GM21619 (cell line): ENCODE results near the gene ZNF562.
"Not testable (repeated sequence)": the region's sequence is repeated elsewhere in the genome, so short reads cannot be mapped to it uniquely, and the experiment has no call there.

ENCODE experiments used
- ATAC-seq: cut with Tn5 transposase; IDR thresholded peaks from one replicate; pipeline ENCODE4 v1.9.1; 2021; ENCODE audit not compliant: unreplicated experiment

ZNF562 gene

DNA sequence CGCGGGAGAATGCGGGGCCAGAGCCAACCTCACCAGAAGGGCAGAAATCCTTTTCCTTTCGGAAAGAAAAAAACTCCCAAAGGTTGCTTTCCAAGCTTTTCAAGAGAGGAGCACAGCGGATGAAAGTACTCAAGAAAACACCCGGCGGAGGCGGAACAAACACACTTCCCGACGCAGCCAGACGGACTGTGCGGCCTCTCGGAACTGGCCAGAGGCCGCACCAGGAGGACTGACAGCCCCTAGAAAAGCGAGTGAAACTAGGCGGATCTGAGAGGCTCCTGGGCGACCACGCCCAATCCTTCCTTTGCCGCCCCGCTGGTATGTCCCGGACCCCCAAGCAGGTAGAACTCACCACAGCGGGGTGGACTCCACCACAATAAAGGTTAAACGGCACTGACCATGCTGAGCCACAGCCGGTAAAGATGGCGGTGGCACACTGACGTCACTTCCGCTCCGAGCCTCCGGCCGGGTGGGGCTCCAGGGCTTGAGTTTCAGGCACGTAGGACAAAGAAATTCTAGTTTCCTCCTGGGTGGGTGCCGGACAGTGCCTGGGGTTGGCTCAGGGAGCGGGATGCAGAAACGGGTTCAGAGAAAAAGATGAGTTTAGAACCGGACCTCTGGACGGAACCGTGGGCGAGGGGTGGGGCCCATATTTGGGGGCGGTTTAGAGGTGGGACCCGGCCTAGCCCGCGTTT lies at the start of gene ZNF562:
ZNF562 (minus strand) TSS at position 438 of the 695 bp plus-strand sequence. CDS start 14,356 bp downstream, outside the sequence.
- peak; percentile 65 for ATAC-seq

DNA sequence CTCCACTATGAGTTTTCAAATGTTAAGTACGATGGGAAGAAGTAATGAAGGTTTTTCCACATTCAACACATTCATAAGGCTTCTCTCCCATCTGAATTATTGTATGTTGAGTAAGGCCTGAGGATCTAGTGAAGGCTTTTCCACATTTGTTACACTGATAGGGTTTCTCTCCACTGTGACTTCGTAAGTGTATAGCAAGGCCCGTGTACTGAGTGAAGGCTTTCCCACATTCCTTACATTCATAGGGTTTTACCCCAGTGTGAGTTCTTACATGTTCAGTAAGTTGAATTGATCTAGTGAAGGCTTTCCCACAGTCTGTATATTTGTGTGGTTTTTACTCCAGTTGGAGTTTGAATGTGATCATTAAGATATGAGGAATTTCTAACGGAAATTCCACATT lies 49.3 kb upstream of the ZNF562 start:
- ATAC-seq: no peak

DNA sequence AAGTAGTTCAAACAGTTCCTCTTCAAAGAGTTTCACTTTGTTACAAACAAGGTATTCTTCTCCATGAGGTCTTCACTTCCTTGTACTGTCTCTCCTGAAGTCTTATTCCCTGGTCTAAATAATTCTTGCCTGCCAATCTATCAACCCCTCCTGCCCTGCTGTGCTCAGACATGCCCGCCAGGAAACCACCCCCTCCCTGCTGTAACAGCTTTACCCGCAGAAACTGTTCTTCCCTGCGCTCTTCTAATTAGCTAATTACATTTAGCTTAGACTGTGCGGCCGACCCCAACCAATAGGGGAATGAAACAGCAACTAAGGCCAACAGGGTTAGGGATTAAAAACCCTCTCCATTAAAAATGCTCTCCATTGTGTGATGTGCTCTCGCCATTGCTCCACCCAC lies 47.0 kb upstream of the ZNF562 start:
- no peak for ATAC-seq

DNA sequence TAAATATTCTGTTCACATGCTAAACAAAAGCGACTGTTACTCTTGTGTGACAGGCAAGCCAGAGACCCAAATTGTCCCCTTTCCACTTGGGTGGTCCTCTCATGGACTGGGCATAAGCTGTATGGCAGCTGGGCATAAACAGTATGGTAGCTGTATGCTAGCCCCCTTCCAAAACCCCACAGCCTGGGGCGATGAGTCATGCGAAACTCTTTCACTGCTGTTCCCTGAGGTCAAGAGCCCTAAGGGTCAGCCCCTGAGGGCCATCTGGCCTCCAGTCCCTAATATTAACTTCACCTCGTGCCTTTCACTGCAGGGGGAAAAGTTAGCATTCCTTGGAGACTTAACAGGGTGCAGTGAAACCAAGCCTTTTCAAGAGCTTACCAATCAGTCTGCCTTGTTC lies 45.6 kb upstream of the ZNF562 start:
- no peak for ATAC-seq

DNA sequence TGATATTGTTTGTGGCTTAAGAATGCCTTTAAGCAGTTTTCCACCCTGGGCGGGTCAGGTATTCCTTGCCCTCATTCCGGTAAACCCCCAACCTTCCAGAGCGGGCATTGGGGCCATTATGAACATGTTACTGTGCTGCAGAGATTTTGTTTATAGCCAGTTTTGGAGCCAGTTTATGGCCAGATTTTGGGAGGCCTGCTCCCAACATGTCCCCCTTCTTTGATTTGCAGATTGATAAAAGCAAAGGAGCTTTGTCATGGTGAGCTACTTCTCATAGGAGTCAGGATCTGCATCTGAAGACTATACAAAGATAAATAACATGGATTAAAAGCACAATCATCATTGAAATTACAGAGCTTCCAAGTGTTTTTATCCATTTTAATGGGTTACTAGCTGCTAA lies 36.9 kb upstream of the ZNF562 start:
- ATAC-seq: no peak

DNA sequence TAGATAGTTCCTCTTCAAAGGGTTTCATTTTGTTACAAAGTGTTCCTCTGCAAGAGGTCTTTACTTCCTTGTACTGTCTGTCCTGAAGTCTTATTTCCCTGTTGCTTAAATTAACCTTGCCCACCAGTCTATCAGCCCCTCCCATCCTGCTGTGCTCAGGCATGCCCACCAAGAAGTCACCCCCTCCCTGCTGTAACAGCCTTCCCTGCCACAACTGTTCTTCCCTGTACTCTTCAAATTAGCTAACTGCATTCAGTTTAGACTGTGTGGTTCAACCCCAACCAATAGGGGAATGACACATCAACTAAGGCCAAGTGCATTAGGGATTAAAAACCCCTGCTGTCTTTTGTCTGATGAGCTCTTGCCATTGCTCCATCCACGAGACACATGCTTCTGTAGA lies 34.4 kb upstream of the ZNF562 start:
- no peak for ATAC-seq

DNA sequence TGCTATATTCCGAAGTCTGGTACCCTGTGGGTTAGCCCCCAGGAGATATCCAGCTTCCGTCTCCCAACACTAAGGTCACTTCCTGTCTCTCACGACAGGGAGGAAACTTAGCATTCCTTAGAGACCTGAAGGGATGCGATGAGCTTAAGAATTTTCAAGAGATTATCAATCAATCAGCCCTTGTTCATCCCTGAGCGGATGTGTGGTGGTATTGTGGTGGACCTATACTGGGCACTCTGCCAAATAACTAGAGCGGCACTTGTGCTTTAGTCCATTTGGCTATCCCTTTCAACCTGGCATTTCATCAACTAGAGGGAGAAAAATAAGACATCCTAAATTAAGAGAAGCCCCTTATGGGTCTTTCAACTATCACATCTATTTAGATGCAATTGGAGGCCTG lies 30.9 kb upstream of the ZNF562 start:
- no peak for ATAC-seq

DNA sequence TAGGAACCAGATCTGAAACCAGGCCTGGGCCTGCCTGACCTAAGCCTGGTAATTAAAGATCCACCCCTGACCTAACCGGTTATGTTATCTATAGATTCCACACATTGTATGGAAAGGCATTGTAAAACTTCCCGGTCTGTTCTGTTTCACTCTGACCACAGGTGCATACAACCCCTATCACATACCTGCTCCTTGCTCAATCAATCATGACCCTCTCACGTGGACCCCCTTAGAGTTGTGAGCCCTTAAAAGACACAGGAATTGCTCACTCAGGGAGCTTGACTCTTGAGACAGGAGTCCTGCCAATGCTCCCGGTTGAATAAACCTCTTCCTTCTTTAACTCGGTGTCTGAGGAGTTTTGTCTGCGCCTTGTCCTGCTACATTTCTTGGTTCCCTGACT lies 27.3 kb upstream of the ZNF562 start:
- no peak for ATAC-seq

DNA sequence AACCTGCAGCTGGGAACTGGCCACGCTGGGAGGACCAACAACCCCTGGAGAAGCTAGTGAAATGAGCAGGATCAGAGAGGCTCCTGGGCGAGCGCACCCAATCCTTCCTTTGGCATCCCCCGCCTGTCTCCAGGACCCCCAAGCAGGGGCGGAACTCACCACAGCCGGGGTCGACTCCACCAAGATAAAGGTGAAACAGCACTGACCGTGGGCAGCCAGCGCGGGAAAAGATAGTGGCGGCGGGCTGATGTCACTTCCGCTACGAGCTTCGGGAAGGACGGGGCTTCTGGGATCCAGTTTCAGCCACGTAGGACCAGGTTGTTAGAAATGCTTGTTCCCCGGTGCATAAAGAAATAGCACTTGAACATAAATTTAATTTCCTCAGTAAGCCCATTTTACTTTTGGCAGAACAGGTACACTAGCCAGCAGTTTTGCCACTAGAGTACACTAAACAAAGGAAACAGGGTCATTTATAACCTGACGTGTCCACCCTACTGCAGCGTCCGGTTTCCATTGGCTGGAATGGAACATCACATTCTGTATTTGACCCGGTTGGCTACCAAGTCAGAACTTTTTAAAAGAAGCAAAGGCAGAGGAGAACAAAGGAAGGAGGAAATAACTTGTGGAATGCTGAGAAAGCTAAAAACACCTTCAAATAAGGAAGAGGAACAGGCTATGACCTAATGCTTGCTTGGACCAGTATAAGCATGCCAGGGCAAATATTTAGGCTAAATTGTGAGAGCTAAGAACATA lies 25.5 kb upstream of the ZNF562 start:
- no peak for ATAC-seq

DNA sequence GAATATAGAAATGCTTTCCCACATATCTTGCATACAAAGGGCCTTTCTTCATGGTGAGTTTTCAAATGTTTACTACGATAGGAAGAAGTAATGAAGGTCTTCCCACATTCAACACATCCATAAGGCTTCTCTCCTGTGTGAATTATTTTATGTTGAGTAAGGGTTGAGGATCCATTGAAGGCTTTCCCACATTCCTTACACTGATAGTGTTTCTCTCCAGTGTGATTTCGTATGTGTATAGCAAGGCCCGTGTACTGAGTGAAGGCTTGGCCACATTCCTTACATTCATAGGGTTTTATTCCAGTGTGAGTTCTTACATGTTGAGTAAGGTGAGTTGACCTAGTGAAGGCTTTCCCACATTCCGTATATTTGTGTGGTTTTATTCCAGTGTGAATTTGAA lies 15.4 kb upstream of the ZNF562 start:
- not testable (repeated sequence) for ATAC-seq

DNA sequence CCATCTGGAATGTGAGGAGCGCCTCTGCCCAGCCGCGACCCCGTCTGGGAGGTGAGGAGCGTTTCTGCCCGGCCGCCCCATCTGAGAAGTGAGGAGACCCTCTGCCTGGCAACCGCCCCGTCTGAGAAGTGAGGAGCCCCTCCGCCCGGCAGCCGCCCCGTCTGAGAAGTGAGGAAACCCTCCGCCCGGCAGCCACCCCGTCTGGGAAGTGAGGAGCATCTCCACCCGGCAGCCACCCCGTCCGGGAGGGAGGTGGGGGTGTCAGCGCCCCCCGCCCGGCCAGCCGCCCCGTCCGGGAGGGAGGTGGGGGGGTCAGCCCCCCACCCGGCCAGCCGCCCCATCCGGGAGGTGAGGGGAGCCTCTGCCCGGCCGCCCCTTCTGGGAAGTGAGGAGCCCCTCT lies 5.1 kb upstream of the ZNF562 start:
- not testable (repeated sequence) for ATAC-seq

DNA sequence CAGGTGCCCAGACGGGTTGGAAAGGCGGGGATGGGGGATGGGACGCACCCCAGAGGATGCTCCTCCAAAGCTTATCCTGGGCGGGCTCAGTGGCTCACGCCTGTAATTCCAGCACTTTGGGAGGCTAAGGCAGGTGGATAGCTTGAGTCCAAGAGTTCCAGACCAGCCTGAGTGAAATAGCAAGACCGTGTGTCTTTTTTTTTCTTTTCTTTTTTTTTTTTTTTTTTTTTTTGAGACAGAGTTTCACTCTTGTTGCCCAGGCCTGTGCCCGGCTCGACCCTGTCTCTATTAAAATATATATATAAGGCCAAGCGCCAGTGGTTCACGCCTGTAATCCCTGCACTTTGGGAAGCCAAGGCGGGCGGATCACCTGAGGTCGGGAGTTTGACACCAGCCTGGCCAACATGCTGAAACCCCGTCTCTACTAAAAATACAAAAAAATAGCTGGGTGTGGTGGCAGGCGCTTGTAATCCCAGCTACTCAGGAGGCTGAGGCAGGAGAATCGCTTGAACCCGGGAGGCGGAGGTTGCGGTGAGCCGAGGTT lies 530 bp upstream of the ZNF562 start:
- peak; percentile 46 for ATAC-seq

DNA sequence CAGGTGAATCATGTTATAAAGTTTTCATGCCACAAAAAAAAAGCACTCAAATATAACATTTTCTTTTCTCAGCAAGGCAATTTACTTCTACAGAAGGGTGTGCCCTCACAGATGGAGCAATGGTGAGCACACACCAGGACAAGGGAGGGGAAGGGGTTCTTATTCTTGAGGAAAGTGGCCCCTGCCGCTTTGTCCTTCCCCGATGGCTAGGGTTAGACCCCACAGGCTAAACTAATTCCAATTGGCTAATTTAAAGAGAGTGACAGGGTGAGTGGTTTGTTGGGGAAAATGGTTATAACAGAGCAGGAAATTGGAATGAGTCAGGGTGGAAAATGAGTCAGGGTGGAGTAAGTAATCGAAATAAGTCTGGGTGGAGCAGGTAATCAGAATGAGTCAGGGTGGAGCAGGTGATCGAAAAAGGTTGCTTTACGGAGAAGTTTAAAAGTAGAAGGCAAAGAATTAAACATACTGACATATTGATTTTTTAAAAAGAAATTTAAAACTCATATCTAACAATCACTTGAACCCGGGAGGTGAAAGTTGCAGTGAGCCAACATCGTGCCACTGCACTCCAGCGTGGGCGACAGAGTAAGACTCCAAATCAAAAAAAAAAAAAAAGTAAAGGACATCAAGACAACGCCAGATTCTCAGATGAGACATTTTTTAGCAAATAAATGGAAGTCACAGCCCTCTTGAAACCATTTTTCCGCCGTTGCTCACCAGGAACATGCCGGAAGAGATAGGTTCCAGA lies 813 bp downstream of the ZNF562 start:
- no peak for ATAC-seq

DNA sequence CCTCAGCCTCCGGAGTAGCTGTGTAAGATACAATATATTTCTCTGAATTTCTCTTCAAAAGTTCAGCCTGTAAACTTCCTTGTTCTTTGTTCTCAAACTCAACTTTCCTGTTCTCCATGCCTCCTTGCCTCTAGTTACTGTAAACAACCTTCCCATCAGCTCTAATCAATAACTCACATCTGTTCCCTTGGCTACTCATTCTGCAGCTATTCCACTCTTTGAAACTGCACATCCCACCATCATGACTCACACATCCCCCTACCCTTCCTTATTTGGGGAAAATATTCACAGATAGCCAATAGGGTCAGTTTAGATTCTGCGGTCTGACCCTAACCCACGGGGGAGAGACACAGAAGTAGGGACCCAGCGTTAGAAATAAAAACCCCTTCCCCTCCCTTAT lies 2.0 kb downstream of the ZNF562 start:
- ATAC-seq: no peak

DNA sequence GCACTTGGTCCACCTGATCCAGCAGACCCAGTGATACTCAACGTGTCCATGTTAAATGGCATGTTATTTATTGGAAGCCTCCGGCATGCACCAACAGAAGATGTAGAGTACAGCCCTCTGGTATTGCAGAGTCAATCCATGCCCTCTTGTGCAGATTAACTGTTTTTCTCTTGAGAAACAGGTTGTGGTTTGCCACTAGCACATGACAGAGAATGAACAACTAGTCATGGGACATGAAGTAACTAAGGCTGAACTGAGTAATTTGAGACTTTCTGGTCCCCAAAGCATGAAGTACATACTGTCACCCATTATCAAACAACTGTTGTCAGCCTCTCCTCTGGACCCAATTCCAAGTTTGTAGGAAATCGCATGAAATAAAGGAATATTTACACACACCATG lies 3.2 kb downstream of the ZNF562 start:
- ATAC-seq: no peak

DNA sequence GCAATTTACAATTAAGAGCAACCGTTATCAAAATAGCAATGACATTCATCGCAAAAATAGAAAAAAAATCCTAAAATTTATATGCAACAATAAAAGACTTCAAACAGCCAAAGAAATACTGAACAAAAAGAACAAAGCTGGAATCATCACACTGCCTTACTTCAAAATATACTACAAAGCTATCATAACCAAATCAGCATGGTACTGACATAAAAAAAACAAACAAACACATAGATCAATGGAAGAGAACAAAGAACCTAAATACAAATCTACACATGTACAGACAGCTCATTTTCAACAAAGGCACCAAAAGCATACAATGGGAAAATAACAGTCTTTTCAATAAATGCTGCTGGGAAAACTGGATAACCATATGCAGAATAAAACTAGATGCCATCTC lies 6.4 kb downstream of the ZNF562 start:
- ATAC-seq: no peak

DNA sequence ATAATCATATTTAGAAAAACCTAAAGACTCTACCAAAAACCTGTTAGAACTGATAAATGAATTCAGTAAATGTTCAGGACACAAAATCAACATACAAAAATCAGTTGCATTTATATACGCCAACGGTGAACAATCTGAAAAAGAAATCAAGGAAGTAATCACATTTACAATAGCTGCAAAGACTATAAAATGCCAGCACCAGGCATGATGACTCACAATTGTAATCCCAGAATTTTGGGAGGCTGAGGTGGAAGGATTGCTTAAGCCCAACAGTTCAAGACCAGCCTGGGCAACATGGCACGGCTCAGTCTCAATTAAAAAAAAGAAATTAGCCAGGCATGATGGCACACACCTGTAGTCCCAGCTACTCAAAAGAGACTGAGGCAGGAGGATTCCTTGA lies 7.0 kb downstream of the ZNF562 start:
- ATAC-seq: no peak

DNA sequence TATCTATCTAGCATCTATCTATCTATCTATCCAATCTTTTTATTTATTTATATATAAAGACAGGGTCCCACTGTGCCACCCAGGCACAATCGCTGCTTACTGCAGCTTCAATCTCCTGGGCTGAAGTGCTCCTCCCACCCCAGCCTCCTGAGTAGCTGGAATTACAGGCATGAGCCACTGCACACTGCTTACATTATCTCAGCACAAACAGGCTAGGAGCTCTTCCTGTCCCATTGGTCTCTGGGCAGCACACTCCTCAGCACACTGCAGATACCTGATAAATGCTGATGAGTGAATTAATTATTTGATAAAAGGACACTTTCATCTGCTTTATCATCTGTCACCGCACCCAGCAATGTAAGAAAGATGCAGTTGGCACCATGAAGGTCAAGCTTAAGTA lies 16.1 kb downstream of the ZNF562 start:
- ATAC-seq: no peak

DNA sequence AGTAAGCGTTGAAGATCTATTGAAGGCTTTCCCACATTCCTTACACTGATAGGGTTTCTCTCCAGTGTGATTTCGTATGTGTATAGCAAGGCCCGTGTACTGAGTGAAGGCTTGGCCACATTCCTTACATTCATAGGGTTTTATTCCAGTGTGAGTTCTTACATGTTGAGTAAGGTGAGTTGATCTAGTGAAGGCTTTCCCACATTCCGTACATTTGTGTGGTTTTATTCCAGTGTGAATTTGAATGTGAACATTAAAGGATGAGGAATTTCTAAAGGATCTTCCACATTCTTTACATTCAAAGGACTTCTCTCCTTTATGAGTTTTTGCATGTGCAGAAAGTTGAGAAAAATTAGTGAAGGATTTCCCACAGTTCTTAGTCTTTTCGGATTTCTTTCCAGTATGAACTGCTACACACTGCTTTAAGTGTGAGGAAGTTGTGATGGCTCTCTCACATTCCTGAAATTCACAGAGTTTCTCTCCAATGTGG lies 21.8 kb downstream of the ZNF562 start:
- not testable (repeated sequence) for ATAC-seq

DNA sequence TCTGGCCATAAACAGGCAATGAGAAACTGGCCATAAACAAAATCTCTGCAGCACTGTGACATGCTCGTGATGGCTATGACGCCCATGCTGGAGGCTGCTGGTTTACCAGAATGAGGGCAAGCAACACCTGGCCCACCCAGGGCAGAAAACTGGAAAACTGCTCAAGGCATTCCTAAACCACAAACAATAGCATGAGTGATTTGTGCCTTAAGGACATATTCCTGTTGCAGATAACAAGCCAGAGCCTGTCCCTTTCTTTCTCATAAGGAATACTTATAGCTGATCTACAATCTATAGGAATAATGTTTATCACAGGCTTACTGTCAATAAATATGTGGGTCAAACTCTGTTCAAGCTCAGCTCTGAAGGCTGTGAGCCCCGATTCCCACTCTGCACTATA lies 23.4 kb downstream of the ZNF562 start:
- ATAC-seq: not testable (repeated sequence)

DNA sequence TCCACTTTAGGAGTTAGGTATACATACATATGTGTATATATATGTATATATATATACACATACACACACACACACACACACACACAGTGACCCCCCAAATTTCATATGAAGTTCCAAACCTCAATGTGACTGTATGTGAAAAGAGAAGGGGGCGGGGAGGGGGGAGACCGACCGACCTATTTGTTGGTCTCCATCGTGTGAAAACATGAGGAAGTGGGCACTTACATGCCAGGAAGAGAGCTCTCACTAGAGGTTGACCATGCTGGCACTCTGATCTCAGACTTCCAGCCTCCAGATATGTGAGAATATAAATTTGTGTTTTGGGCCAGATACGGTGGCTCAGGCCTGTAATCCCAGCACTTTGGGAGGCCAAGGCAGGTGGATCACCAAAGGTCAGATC lies 24.6 kb downstream of the ZNF562 start:
- ATAC-seq: no peak
